ENCODE data around the gene DENND5B. TPM values are rescaled to one million over a fixed set of nuclear protein-coding genes. Genes with fewer than 3 reads are reported as not detected.
"Not testable (repeated sequence)": the region's sequence is repeated elsewhere in the genome, so short reads cannot be mapped to it uniquely, and the experiment has no call there.

Gene DENND5B
- 0.10 TPM in 2 replicates for total RNA-seq

DNA sequence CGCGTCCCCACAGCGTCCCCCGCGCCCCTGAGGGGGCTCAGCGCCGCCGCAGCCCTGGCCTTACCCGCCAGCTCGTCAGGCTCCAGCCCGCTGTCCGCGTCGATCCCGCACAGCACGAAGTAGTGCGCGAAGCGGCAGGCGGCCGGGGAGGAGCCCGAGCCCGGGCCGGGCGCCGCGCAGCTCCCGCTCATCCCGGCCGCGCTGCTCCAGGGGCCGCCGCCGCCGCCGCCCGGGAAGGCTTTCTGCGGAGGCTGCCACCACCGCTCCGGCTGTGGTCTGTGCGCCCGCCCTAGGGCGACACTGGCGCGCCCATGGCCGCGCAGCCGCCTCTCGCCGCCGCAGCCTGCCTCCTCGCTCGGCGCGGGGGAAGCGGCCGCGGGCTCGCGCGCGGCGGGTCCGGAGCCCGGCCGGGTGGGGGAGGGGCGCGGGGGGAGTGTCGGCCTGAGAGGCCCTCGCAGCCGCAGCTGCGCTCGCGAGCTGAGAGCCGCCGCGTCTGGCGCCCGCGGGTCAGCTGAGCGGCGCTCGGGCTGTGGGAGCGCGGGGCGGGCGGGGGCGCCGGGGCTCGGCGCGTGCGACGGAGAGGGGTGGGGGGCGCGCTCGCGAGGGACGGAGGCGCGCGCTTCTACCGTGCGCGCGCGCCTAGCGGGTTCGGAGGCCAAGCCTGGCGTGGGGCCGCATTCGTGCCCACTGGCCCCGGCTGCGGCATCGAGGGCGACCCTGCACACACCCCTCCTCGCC, at the start of gene DENND5B:
Gene DENND5B, minus strand, starts transcription at position 495 of the 738 bp plus-strand sequence. Its CDS starts 304 bp downstream, at position 191.
- intact Hi-C loops (cut with micrococcal nuclease): no loop called here

DNA sequence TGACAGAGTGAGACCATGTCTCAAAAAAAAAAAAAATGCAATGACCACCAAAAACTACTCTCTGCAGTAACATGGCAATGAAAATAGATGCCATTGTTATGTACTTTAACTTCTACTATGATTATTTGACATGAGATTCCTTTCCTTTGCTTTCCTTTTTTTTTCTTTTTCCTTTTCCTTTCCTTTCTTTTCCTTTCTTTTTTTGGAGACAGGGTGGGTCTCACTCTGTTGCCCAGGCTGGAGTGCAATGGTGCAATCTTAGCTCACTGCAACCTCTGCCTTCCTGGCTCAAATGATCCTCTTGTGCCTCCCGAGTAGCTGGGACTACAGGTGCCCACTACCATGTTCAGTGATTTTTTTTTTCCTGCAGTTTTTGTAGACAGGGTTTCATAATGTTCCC, 43.7 kb upstream of the DENND5B start:
- intact Hi-C loops (cut with micrococcal nuclease): loop anchor here (5.0 kb wide), 1 partner anchor 362 kb away; no protein-coding TSS in a partner anchor

DNA sequence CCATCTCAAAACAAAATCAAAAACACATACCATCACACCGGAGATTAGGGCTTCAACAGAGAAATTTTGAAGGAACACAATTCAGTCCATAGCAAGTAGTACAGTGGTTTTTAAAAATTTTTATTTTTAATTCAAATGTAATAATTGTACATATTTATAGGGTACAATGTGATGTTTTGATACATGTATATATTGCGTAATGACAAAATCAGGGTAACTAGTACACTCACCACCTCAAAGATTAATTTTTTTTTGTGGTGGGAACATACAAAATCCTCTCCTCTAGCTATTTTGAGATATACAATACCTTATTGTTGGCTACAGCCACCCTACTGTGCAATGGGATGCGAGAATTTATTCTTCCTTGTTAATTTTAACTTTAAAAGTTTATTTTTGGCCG, 42.5 kb upstream of the DENND5B start:
- intact Hi-C loops (cut with micrococcal nuclease): no loop called here

- intact Hi-C loops (cut with micrococcal nuclease): no loop called here
Measured at GRCh38 chr12:31631809-31632208, 40.9 kb upstream of the DENND5B start.

DNA sequence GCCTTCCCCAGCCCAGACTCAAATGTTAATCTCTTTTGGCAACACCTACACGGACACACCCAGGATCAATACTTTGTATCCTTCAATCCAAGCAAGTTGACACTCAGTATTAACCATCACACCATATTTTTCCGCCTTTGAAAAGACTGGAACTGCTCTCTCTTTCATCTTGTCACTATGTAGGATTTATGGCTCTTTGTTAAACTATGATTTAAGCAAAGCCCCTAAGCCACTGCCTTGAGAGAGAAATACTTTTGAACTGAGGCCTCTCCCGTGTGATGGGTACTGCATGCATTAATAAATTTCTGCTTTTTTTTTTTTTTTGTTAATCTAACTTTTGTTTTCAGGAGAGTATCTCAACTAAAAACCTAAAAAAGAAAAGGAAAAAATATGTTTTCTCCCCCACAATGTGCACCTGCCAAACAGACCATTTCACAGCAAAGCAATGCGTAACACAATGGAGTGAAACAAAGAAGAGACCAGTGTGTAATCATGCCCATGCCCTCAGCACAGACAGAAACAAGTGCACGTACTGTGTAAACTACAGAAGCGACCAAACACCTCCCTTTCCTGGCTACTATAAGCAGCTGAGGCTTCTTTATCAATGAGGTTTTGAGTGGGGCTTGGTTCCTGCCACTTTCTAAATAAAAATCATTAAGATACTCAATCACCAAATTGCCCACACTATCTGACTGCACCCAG, 40.2 kb upstream of the DENND5B start:
- intact Hi-C loops (cut with micrococcal nuclease): no loop called here

DNA sequence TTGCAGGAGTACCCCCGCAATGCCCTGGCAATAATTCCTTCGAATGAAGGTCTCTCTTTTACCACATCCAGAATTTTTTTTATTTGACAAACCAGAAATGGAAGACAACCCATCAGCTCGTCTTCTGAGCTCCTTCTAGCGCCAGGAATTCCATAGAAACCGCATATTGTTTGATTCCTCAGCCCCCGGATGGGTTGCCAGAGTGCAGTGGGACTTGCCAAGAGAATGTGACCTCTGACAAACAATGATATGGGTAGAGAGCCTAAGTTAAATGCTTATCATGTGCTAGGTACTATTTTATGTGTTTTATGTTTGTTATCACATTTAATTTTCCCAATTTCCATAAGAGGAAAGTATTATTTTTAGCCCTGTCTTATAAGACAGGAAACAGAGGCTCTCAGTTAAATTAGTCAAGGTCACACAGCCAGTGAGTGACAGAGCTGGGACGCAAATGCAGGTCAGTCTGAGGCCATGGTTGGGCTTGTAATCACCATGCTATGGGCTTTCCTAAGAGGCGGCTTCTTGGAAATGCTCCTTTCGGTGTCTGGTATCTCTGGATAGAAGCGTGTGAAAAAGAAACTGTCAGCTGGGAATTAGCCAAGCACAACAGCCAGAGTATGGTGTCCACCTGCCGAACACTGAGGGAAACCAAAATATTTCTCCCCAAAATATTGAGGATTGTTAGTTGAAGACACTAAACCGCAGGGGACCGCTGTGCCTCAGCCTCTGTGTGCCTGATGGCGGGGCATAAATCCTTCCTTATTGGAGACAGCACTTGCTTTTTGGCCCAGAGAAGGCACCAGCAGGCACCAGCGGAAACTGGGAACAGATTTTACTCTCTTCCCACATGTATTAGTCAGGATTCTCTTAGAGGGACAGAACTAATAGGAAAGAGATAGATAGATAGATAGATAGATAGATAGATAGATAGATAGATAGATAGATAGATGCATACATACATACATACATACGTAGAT, 39.1 kb upstream of the DENND5B start:
- intact Hi-C loops (cut with micrococcal nuclease): no loop called here

GRCh38 chr12:31627456-31628054, 36.6 kb upstream of the DENND5B start:
- intact Hi-C loops (cut with micrococcal nuclease): no loop called here

GRCh38 chr12:31626270-31626995, 35.5 kb upstream of the DENND5B start:
- intact Hi-C loops (cut with micrococcal nuclease): no loop called here

- intact Hi-C loops (cut with micrococcal nuclease): no loop called here
Measured at GRCh38 chr12:31622038-31622437, 31.1 kb upstream of the DENND5B start.

GRCh38 chr12:31620311-31620710, 29.4 kb upstream of the DENND5B start:
- intact Hi-C loops (cut with micrococcal nuclease): no loop called here

- intact Hi-C loops (cut with micrococcal nuclease): no loop called here
Measured at GRCh38 chr12:31618228-31619025, 27.5 kb upstream of the DENND5B start.

GRCh38 chr12:31612819-31613218, 21.9 kb upstream of the DENND5B start:
- intact Hi-C loops (cut with micrococcal nuclease): no loop called here

DNA sequence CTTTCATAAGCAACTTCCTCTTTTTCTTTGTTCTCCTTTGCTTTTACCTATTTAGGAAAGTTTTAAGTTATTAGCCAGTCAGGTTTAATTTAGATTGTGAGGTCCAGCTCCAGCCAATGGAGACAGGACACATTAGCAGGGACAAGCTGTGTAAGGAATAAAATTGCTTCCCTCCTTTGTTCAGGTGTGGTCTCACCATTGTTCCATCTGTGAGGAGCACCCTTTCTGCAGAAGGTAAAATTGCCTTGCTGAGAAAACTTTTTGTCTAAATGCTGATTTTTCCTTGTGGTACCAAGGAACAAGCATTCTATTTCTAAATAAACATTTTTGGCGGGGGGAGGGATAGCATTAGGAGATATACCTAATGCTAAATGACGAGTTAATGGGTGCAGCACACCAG, 17.4 kb upstream of the DENND5B start:
- intact Hi-C loops (cut with micrococcal nuclease): not testable (repeated sequence)

GRCh38 chr12:31605531-31605930, 14.6 kb upstream of the DENND5B start:
- intact Hi-C loops (cut with micrococcal nuclease): no loop called here

- intact Hi-C loops (cut with micrococcal nuclease): no loop called here
Measured at GRCh38 chr12:31603546-31604009, 12.6 kb upstream of the DENND5B start.

DNA sequence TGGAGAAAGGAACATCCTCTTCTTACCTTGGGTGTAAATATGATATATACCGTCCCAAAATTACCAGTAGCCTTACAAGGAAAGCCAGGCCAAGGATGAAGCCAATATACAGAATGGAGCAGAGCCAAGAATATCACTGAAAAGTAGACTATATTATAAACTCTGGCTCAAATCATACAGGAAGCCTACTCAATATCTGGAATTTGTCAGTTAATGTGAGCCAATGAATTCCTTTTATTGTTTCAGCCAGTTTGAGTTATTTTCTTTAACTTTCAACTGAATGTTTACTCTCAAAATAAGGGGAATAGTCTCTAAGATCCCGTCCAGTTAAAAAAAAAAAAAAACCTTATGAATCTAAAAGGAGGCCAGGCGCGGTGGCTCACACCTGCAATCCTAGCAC, 9.8 kb upstream of the DENND5B start:
- intact Hi-C loops (cut with micrococcal nuclease): no loop called here

GRCh38 chr12:31600252-31600651, 9.3 kb upstream of the DENND5B start:
- intact Hi-C loops (cut with micrococcal nuclease): no loop called here

DNA sequence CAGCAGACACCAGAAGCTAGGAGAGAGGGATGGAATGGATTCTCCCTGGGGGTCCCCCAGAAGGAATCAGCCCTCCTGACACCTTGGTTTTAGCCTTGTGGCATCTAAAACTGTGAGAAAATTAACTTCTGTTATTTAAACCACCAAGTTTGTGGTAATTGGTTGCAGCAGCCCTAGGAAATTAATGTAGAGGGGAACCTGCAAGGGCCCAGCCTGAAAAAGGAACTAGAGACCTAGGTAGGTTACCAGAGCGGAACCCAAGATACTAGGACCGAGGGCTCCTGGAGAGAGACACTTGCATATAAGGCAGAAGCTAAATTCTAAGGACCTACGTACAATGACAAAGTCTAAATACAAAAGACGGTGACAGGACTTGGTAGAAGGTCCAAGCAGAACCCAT, 8.1 kb upstream of the DENND5B start:
- intact Hi-C loops (cut with micrococcal nuclease): no loop called here

GRCh38 chr12:31597066-31597465, 6.1 kb upstream of the DENND5B start:
- intact Hi-C loops (cut with micrococcal nuclease): no loop called here

DNA sequence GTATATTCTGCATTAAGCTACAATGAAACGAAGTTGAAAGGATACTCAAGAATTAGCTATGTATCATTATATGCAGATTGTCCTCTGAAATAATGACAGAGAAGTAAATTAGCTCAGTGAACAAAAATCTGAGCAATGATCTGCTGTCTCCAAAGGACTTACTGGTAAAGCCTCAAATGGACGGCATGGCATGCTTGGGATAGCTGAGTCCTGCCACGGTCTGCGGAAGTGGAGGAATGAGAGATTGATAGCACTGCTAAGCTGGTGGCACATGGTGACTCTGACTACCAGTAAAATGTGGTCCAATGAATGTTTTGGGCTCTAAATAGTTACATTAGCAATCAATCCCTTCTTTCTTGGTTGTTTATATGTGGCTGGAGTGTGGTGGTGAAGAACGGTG, 3.7 kb upstream of the DENND5B start:
- intact Hi-C loops (cut with micrococcal nuclease): no loop called here
